Endothelial cell of umbilical vein (primary cell): ENCODE measurements around the gene ATCAY. TPM values are rescaled to one million over a fixed set of nuclear protein-coding genes. Genes with fewer than 3 reads are reported as not detected.

Experiments
- BruUV-seq: library from RNA; stranded (reverse); fragments of 400-500 nt; replicated peaks from 2 replicates; lab custom pipeline; 2021; lab: Mats Ljungman, UMichigan
- CTCF ChIA-PET: fragments of 300-600, 350-600 bp; sonication (Branson Sonifier 250); formaldehyde crosslinking; loops from one replicate; lab custom pipeline; 2021; ENCODE audit warnings: antibody characterized with exemption, inconsistent platforms; lab: Charles Lee
- POLR2A ChIA-PET: fragments of 300-600, 350-600 bp; sonication (Branson Sonifier 250); formaldehyde crosslinking; loops from one replicate; lab custom pipeline; 2021; ENCODE audit warnings: antibody characterized with exemption, inconsistent platforms; lab: Charles Lee
- DNase-seq: peaks from one replicate; pipeline ENCODE4 v3.0.0-alpha.2; 2011; ENCODE audit warnings: low read depth, low spot score
- FAIRE-seq: peaks from 2 replicates; lab custom pipeline; 2011; peaks lifted over from hg19 to GRCh38; lab: Jason Lieb, UNC
- H2AFZ ChIP-seq: 2 replicates; pipeline ENCODE4 v1.6.0; 2012; ENCODE audit warnings: low read depth, low read length, control low read depth, inconsistent platforms
- H3K27ac ChIP-seq: 2 replicates; pipeline ENCODE4 v1.5.1; 2011; ENCODE audit warnings: low read depth, mild to moderate bottlenecking, control low read depth, low read length, moderate library complexity; ENCODE audit not compliant: insufficient read depth
- H3K27me3 ChIP-seq, 2 experiments: 2 replicates each; pipeline versions ENCODE4 v1.6.0 to v1.6.1; 2011; ENCODE audit warnings: low read length in 2 of 2, mixed read lengths in 1 of 2; ENCODE audit not compliant: control insufficient read depth in 2 of 2, insufficient read depth in 2 of 2
- H3K36me3 ChIP-seq, 2 experiments: 2 replicates in 1 of 2; 3 replicates in 1 of 2; pipeline ENCODE4 v1.5.1; 2011; ENCODE audit warnings: low read length in 2 of 2, mild to moderate bottlenecking in 1 of 2, moderate library complexity in 1 of 2; ENCODE audit not compliant: control insufficient read depth in 2 of 2, insufficient read depth in 2 of 2; ENCODE audit errors: extremely low read depth in 1 of 2
- H3K4me1 ChIP-seq: 3 replicates; pipeline ENCODE4 v1.5.1; 2011; ENCODE audit warnings: mild to moderate bottlenecking, low read length; ENCODE audit not compliant: control insufficient read depth, insufficient read depth; ENCODE audit errors: extremely low read depth
- H3K4me2 ChIP-seq: 2 replicates; pipeline ENCODE4 v1.6.1; 2011; ENCODE audit warnings: low read length, control low read depth, mixed read lengths; ENCODE audit not compliant: insufficient read depth
- H3K4me3 ChIP-seq, 3 experiments: fragments of 200-600 bp in 1 of 3; sonication (generic), shearing (Covaris generic) in 1 of 3; replicated peaks in 1 of 3; 2 replicates each; pipeline ENCODE4 v1.5.1; 2011 to 2016; ENCODE audit warnings: control low read depth in 3 of 3, low read length in 3 of 3, mild to moderate bottlenecking in 2 of 3, inconsistent platforms in 1 of 3, low read depth in 1 of 3, moderate library complexity in 1 of 3; ENCODE audit not compliant: insufficient read depth in 1 of 3
- H3K79me2 ChIP-seq: 2 replicates; pipeline ENCODE4 v1.6.0; 2012; ENCODE audit warnings: low read length, inconsistent platforms; ENCODE audit not compliant: control insufficient read depth, insufficient read depth
- H3K9ac ChIP-seq: replicated peaks from 2 replicates; pipeline ENCODE3; 2011; ENCODE audit warnings: low read length, control low read depth; ENCODE audit not compliant: insufficient read depth; ENCODE audit errors: extremely low read depth
- H3K9me1 ChIP-seq: replicated peaks from 3 replicates; pipeline ENCODE4 v1.6.0; 2011; ENCODE audit warnings: mild to moderate bottlenecking, low read length; ENCODE audit not compliant: control insufficient read depth, insufficient read depth; ENCODE audit errors: extremely low read depth
- H3K9me3 ChIP-seq: replicated peaks from 2 replicates; pipeline ENCODE4 v1.5.1; 2012; ENCODE audit warnings: low read length, inconsistent platforms; ENCODE audit not compliant: control insufficient read depth, insufficient read depth
- H4K20me1 ChIP-seq: replicated peaks from 2 replicates; pipeline ENCODE3; 2011; ENCODE audit warnings: mild to moderate bottlenecking, low read length; ENCODE audit not compliant: control insufficient read depth, insufficient read depth; ENCODE audit errors: extremely low read depth
- EZH2 ChIP-seq: IDR thresholded peaks from 2 replicates; pipeline ENCODE4 v1.6.1; 2012; ENCODE audit warnings: borderline replicate concordance, low read depth, mild to moderate bottlenecking, moderate library complexity, low read length, inconsistent platforms; ENCODE audit not compliant: severe bottlenecking
- FOS ChIP-seq: IDR thresholded peaks from 2 replicates; pipeline ENCODE4 v1.6.1; 2011; ENCODE audit warnings: mild to moderate bottlenecking, low read length, moderate library complexity, borderline replicate concordance; ENCODE audit not compliant: insufficient read depth
- GATA2 ChIP-seq: IDR thresholded peaks from 2 replicates; pipeline ENCODE4 v1.7.0; 2011; ENCODE audit warnings: low read depth, mild to moderate bottlenecking, moderate library complexity, mixed read lengths, low read length; ENCODE audit not compliant: insufficient read length, insufficient read depth
- JUN ChIP-seq: IDR thresholded peaks from 2 replicates; pipeline ENCODE4 v1.6.1; 2011; ENCODE audit warnings: borderline replicate concordance, low read depth; ENCODE audit not compliant: insufficient read length, insufficient read depth
- MYC ChIP-seq: IDR thresholded peaks from one replicate; pipeline ENCODE4 v1.6.1; 2011; ENCODE audit warnings: mild to moderate bottlenecking, low read depth, low read length
- POLR2A ChIP-seq: IDR thresholded peaks from 2 replicates; pipeline ENCODE4 v1.6.1; 2012; ENCODE audit warnings: low read depth, mild to moderate bottlenecking, control low read depth, low read length
- POLR2AphosphoS5 ChIP-seq: IDR thresholded peaks from 2 replicates; pipeline ENCODE4 v1.6.1; 2012; ENCODE audit warnings: low read depth, mild to moderate bottlenecking, control low read depth, low read length, moderate library complexity; ENCODE audit not compliant: insufficient read depth
- dilution Hi-C: fragments of 300-500 bp; cut with MboI; formaldehyde crosslinking; loops from one replicate; pipeline ENCODE4 v1.15.0; 2019; ENCODE audit warnings: low sequenced_read_pairs; ENCODE audit not compliant: extremely low pct_ligation_motif_present
- intact Hi-C: fragments of 100-400 bp; cut with micrococcal nuclease; formaldehyde crosslinking; loops from one replicate; pipeline ENCODE4 v1.10.0; 2022
- polyA plus RNA-seq, 4 experiments: library from polyadenylated mRNA; depleted of rRNA in 3 of 4; stranded (reverse) in 3 of 4; unstranded in 1 of 4; fragments of >200 nt; gene quantifications; 2 replicates each; pipeline versions ENCODE4 v1.2.1 to v1.2.3, GENCODE V29; 2011 to 2012; ENCODE audit warnings: missing spikeins in 1 of 4
- total RNA-seq: library from RNA; stranded (reverse); gene quantifications from 2 replicates; pipeline ENCODE4 v1.2.3, GENCODE V29; 2021
- TF ChIP-seq, protein P1 (sequence below), 2 donors: IDR thresholded peaks; 1 replicate in 1 of 2; 2 replicates in 1 of 2; pipeline ENCODE4 v1.5.1; 2011; ENCODE audit warnings: low read length in 2 of 2, mild to moderate bottlenecking in 2 of 2, moderate library complexity in 2 of 2, control low read depth in 1 of 2, inconsistent platforms in 1 of 2, low read depth in 1 of 2; ENCODE audit not compliant: insufficient read depth in 1 of 2; ENCODE audit errors: extremely low read depth in 1 of 2
- TF ChIP-seq, protein P2 (sequence below): IDR thresholded peaks from 2 replicates; pipeline ENCODE4 v1.6.1; 2011; ENCODE audit not compliant: insufficient read depth, insufficient read length

The ATCAY gene
- total and polyA plus RNA-seq, 2 donors (not counting 3 experiments of a cell fraction or from before 2014, with no cell fraction given) = 0.03 TPM; not detected in 1

DNA sequence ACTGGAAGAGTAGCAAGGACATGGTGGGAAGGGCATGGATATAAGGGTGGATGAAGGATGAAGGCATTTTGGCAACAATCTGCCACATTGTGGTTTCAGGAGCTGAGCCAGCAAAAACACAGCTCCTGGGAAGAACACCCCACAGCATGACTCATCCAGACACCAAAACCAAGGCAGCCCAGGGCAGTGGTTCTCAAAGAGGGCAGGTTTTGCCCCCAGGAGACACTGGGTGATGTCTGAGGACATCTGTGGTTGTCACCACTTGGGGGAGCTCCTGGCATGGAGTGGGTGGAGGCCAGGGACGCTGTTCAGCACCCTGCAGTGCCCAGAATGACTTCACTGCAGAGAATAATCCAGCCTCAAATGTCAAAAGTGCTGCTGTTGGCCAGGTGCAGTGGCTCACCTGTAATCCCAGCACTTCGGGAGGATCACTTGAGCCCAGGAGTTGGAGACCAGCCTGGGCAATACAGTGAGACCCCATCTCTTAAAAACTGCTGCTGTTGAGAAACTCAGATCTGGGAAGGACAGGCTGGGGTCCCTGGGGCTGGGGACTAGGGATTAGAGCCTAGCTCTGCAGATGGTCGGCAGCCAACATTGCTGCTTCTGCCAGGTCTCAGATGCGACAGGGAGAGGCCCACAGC, 27.8 kb upstream of the ATCAY start:
- TF ChIP-seq, protein P1, sequence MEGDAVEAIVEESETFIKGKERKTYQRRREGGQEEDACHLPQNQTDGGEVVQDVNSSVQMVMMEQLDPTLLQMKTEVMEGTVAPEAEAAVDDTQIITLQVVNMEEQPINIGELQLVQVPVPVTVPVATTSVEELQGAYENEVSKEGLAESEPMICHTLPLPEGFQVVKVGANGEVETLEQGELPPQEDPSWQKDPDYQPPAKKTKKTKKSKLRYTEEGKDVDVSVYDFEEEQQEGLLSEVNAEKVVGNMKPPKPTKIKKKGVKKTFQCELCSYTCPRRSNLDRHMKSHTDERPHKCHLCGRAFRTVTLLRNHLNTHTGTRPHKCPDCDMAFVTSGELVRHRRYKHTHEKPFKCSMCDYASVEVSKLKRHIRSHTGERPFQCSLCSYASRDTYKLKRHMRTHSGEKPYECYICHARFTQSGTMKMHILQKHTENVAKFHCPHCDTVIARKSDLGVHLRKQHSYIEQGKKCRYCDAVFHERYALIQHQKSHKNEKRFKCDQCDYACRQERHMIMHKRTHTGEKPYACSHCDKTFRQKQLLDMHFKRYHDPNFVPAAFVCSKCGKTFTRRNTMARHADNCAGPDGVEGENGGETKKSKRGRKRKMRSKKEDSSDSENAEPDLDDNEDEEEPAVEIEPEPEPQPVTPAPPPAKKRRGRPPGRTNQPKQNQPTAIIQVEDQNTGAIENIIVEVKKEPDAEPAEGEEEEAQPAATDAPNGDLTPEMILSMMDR (IDR thresholded peaks at IDR 0.05; ENCODE audit: extremely low read depth in 1 of 2, insufficient read depth in 1 of 2, low read depth in 1 of 2, low read length in 2 of 2) = peak; percentile 29 to 53
- no peak for TF ChIP-seq EZH2
- Histone ChIP-seq H3K9ac (no peak overlapping the region), H3K4me2 (no peak overlapping the region), H3K4me3 (no peak overlapping the region), H3K27me3 (no peaks in the 10 kb centered on the region), H3K4me1 (no peaks in the 10 kb centered on the region), H4K20me1 (no peaks in the 10 kb centered on the region), H3K9me3 (no peaks in the 10 kb centered on the region), H2AFZ (no peak overlapping the region), H3K79me2 (no peaks in the 10 kb centered on the region), H3K36me3 (no peaks in the 10 kb centered on the region), H3K27ac (no peak overlapping the region), H3K9me1 (no peaks in the 10 kb centered on the region)
- ChIA-PET CTCF (interaction anchor here (0.6 to 4.0 kb wide), 9 partner anchors 11 to 378 kb away, joined by 3 to 21 read pairs (median 3); partner anchors contain the start of gene NMRK2), POLR2A (no interaction called here)
- dilution Hi-C loops (no loop called here), intact Hi-C loops (loop anchor here (1.0 kb wide), 1 partner anchor 117 kb away; no protein-coding TSS in a partner anchor)
- no TSS peak for BruUV-seq
- DNase-seq (peak; percentile 30), FAIRE-seq (peak; percentile 58)

DNA sequence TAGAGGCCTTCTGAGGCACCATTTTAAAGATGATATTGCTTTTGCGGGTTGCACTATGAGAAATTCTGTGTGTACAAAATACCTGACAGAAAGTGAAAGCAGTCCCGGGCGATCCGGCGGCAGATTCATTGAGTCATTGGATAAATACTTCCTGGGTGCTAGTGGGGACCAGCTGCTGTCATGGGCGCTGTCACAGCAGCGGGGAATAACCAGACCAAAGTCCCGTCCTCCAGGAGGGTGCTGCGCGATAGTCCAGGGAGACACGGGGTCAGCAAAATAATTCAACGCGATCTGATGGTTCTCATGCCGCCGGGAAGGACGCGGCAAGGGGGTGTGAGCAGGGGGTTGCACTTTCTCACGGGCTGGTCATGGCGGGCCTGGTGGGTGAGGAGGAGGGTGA, 25.2 kb upstream of the ATCAY start:
- H3K9ac ChIP-seq = no peak overlapping the region
- TF ChIP-seq, protein P1 (IDR thresholded peaks at IDR 0.05; ENCODE audit: extremely low read depth in 1 of 2, insufficient read depth in 1 of 2, low read depth in 1 of 2, low read length in 2 of 2) = no peak
- TF ChIP-seq FOS (no peak), POLR2A (no peak), POLR2AphosphoS5 (no peak), GATA2 (no peak), EZH2 (no peak), JUN (no peak), MYC (no peak)
- TF ChIP-seq, protein P2, sequence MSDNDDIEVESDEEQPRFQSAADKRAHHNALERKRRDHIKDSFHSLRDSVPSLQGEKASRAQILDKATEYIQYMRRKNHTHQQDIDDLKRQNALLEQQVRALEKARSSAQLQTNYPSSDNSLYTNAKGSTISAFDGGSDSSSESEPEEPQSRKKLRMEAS = no peak
- no peaks in the 10 kb centered on the region for H3K4me1 ChIP-seq
- no peaks in the 10 kb centered on the region for H3K79me2 ChIP-seq
- H3K9me1 ChIP-seq = no peaks in the 10 kb centered on the region
- H2AFZ ChIP-seq = no peak overlapping the region
- H3K4me2 ChIP-seq = no peak overlapping the region
- H3K27me3 ChIP-seq = no peaks in the 10 kb centered on the region
- no TSS peak for BruUV-seq
- FAIRE-seq = no peak
- no peaks in the 10 kb centered on the region for H3K9me3 ChIP-seq
- H3K36me3 ChIP-seq = no peaks in the 10 kb centered on the region
- H3K4me3 ChIP-seq = no peak overlapping the region
- DNase-seq = no peak
- no peak overlapping the region for H3K27ac ChIP-seq
- intact Hi-C loops (no loop called here), dilution Hi-C loops (no loop called here)
- no peaks in the 10 kb centered on the region for H4K20me1 ChIP-seq
- POLR2A ChIA-PET = no interaction called here
- CTCF ChIA-PET = no interaction called here
